ENCODE results near the gene GIGYF2. TPM values are rescaled to one million over a fixed set of nuclear protein-coding genes. Genes with fewer than 3 reads are reported as not detected.
A peak's percentile ranks its signal among the peaks of the same experiment; 100 is the strongest.

GIGYF2 gene
- total RNA-seq, 2 experiments from 2014 or later: 52.5 to 55.5 TPM

GRCh38 chr2:232890536-232890895 lies 193.4 kb downstream of the GIGYF2 start:
- peaks cover 3 to 13% of the 10 kb centered on the region in 2 experiments for H3K27me3 ChIP-seq (ENCODE audit: control insufficient read depth in 1 of 2, insufficient read depth in 2 of 2, low read length in 2 of 2)
- ChIA-PET POLR2A (no interaction called here), CTCF (no interaction called here)
- no peaks in the 10 kb centered on the region for H3K4me1 ChIP-seq (ENCODE audit: insufficient read depth, low read length)
- H3K27ac ChIP-seq (ENCODE audit: low read depth in 1 of 2, low read length in 2 of 2): no peak overlapping the region
- intact Hi-C loops (cut with DNase I, micrococcal nuclease): no loop called here
- Mint-ChIP-seq H3K27me3 (peaks cover 25% of the 10 kb centered on the region), H3K9me3 (no peaks in the 10 kb centered on the region), H3K27ac (no peak overlapping the region), H3K4me1 (ENCODE audit: low read depth) (no peaks in the 10 kb centered on the region), H3K36me3 (ENCODE audit: low read depth) (no peaks in the 10 kb centered on the region), H3K4me3 (no peak overlapping the region)
- ATAC-seq (ENCODE audit: poor library complexity) (no peak), DNase-seq (peak in 1 of 14 experiments; percentile 4)
- no peaks in the 10 kb centered on the region for H3K36me3 ChIP-seq (ENCODE audit: insufficient read depth, low read length)
- H3K9me3 ChIP-seq (ENCODE audit: control insufficient read depth in 1 of 2, insufficient read depth in 1 of 2, low read length in 2 of 2): no peaks in the 10 kb centered on the region
- H3K4me3 ChIP-seq (ENCODE audit: low read length): no peak overlapping the region
- no peak for TF ChIP-seq CTCF (IDR thresholded peaks at IDR 0.05)

GRCh38 chr2:232890896-232891601 lies 193.9 kb downstream of the GIGYF2 start:
- Mint-ChIP-seq H3K27ac (no peak overlapping the region), H3K36me3 (ENCODE audit: low read depth) (no peaks in the 10 kb centered on the region), H3K9me3 (no peaks in the 10 kb centered on the region), H3K4me1 (ENCODE audit: low read depth) (no peaks in the 10 kb centered on the region), H3K27me3 (peaks cover 27% of the 10 kb centered on the region), H3K4me3 (no peak overlapping the region)
- no peaks in the 10 kb centered on the region for H3K9me3 ChIP-seq (ENCODE audit: control insufficient read depth in 1 of 2, insufficient read depth in 1 of 2, low read length in 2 of 2)
- DNase-seq (peak in 1 of 14 experiments; percentile 5), ATAC-seq (ENCODE audit: poor library complexity) (no peak)
- no peak for TF ChIP-seq CTCF (IDR thresholded peaks at IDR 0.05)
- CTCF ChIA-PET: no interaction called here
- no peak overlapping the region for H3K27ac ChIP-seq (ENCODE audit: low read depth in 1 of 2, low read length in 2 of 2)
- intact Hi-C loops (cut with DNase I, micrococcal nuclease): no loop called here
- no peaks in the 10 kb centered on the region for H3K4me1 ChIP-seq (ENCODE audit: insufficient read depth, low read length)
- peaks cover 3 to 13% of the 10 kb centered on the region in 2 experiments for H3K27me3 ChIP-seq (ENCODE audit: control insufficient read depth in 1 of 2, insufficient read depth in 2 of 2, low read length in 2 of 2)
- H3K36me3 ChIP-seq (ENCODE audit: insufficient read depth, low read length): no peaks in the 10 kb centered on the region
- no peak overlapping the region for H3K4me3 ChIP-seq (ENCODE audit: low read length)
- POLR2A ChIA-PET: no interaction called here

GRCh38 chr2:232891621-232892071 lies 194.5 kb downstream of the GIGYF2 start:
- no peak overlapping the region for H3K27ac Mint-ChIP-seq
- CTCF ChIA-PET: no interaction called here
- no peaks in the 10 kb centered on the region for H3K36me3 Mint-ChIP-seq (ENCODE audit: low read depth)
- POLR2A ChIA-PET: no interaction called here
- no peaks in the 10 kb centered on the region for H3K9me3 Mint-ChIP-seq
- no peaks in the 10 kb centered on the region for H3K36me3 ChIP-seq (ENCODE audit: insufficient read depth, low read length)
- no peak overlapping the region for H3K4me3 Mint-ChIP-seq
- no peak overlapping the region for H3K27ac ChIP-seq (ENCODE audit: low read depth in 1 of 2, low read length in 2 of 2)
- H3K4me3 ChIP-seq (ENCODE audit: low read length): no peak overlapping the region
- no peak for ATAC-seq (ENCODE audit: poor library complexity)
- intact Hi-C loops (cut with DNase I, micrococcal nuclease): no loop called here
- peaks cover 3 to 13% of the 10 kb centered on the region in 2 experiments for H3K27me3 ChIP-seq (ENCODE audit: control insufficient read depth in 1 of 2, insufficient read depth in 2 of 2, low read length in 2 of 2)
- H3K27me3 Mint-ChIP-seq: peaks cover 29% of the 10 kb centered on the region
- H3K9me3 ChIP-seq (ENCODE audit: control insufficient read depth in 1 of 2, insufficient read depth in 1 of 2, low read length in 2 of 2): no peaks in the 10 kb centered on the region
- DNase-seq: peak in 1 of 14 experiments; percentile 1
- no peaks in the 10 kb centered on the region for H3K4me1 ChIP-seq (ENCODE audit: insufficient read depth, low read length)
- H3K4me1 Mint-ChIP-seq (ENCODE audit: low read depth): no peaks in the 10 kb centered on the region
- no peak for TF ChIP-seq CTCF (IDR thresholded peaks at IDR 0.05)

Measured in CD4-positive, alpha-beta T cell (primary cell).